Suprapubic skin (tissue), 3 donors: ENCODE measurements around the gene GNAT3.

Experiments
- CTCF ChIP-seq, 2 donors: fragments of 200-600 bp in 1 of 2; fragments of 450-650 bp in 1 of 2; sonication (generic) in 1 of 2; IDR thresholded peaks; one replicate each; pipeline ENCODE4 v1.5.1; 2016 to 2019; ENCODE audit warnings: antibody characterized with exemption in 2 of 2, mild to moderate bottlenecking in 1 of 2, moderate library complexity in 1 of 2
- EP300 ChIP-seq: sonication (generic); formaldehyde crosslinking; IDR thresholded peaks from one replicate; pipeline ENCODE4 v1.6.1; 2017; ENCODE audit warnings: antibody characterized with exemption
- POLR2A ChIP-seq, 2 donors: fragments of 450-650 bp; IDR thresholded peaks; one replicate each; pipeline ENCODE4 v1.6.1; 2017; ENCODE audit warnings: antibody characterized with exemption in 2 of 2, mild to moderate bottlenecking in 2 of 2, moderate library complexity in 2 of 2

DNA sequence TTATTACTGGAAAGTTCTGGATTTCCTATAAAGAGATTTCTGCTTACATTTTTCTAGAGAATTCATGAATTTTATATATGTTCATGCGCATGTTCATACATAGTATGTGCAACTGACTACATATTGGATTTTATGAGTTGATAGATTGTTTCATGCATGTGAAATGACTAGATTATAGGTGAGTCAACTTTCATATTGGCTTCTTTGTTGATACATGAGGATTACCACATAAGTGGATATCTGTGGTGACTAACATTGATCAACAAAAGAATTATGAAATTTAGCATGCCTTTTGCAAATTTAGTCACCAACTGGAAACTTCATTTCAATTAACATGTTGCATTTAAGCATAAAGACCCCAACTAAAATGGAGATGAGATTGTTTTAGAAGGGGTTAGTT is 99.0 kb downstream of the GNAT3 start:
- TF ChIP-seq POLR2A (IDR thresholded peaks at IDR 0.05) (no peak), CTCF (IDR thresholded peaks at IDR 0.05) (no peak), EP300 (no peak)
